Astrocyte (in vitro differentiated cells and primary cell): Measurements from ENCODE around the gene GTF2F2. TPM values are rescaled to one million over a fixed set of nuclear protein-coding genes. Genes with fewer than 3 reads are reported as not detected.

Experiments used
- DNase-seq: peaks from one replicate; pipeline ENCODE4 v3.0.0-alpha.2; 2010; ENCODE audit warnings: low read depth
- FAIRE-seq: peaks from 2 replicates; lab custom pipeline; 2011; peaks lifted over from hg19 to GRCh38; lab: Jason Lieb, UNC
- H2AFZ ChIP-seq: 2 replicates; pipeline ENCODE4 v1.6.0; 2012; ENCODE audit warnings: low read depth, low read length, inconsistent platforms
- H3K27ac ChIP-seq: 2 replicates; pipeline ENCODE4 v1.5.1; 2011; ENCODE audit warnings: low read depth, low read length, inconsistent platforms
- H3K27me3 ChIP-seq: 2 replicates; pipeline ENCODE4 v1.6.0; 2011; ENCODE audit warnings: low read length, inconsistent platforms; ENCODE audit not compliant: insufficient read depth
- H3K36me3 ChIP-seq: 2 replicates; pipeline ENCODE4 v1.5.1; 2011; ENCODE audit warnings: low read length, inconsistent platforms; ENCODE audit not compliant: insufficient read depth
- H3K4me1 ChIP-seq: 2 replicates; pipeline ENCODE4 v1.5.1; 2011; ENCODE audit warnings: low read length, inconsistent platforms; ENCODE audit not compliant: insufficient read depth
- H3K4me2 ChIP-seq: 2 replicates; pipeline ENCODE4 v1.6.0; 2012; ENCODE audit warnings: low read length, inconsistent platforms
- H3K4me3 ChIP-seq: 2 replicates; pipeline ENCODE4 v1.5.1; 2011; ENCODE audit warnings: low read depth, mild to moderate bottlenecking, low read length, inconsistent platforms; ENCODE audit not compliant: insufficient read depth
- H3K79me2 ChIP-seq: 2 replicates; pipeline ENCODE4 v1.6.0; 2012; ENCODE audit warnings: mild to moderate bottlenecking, low read length, inconsistent platforms; ENCODE audit not compliant: insufficient read depth
- H3K9ac ChIP-seq: 2 replicates; pipeline ENCODE4 v1.6.0; 2012; ENCODE audit warnings: mild to moderate bottlenecking, low read length, inconsistent platforms
- H3K9me3 ChIP-seq: 2 replicates; pipeline ENCODE4 v1.5.1; 2012; ENCODE audit warnings: low read depth, mild to moderate bottlenecking, low read length, inconsistent platforms; ENCODE audit not compliant: insufficient read depth
- H4K20me1 ChIP-seq: 2 replicates; pipeline ENCODE4 v1.6.0; 2012; ENCODE audit warnings: low read length, inconsistent platforms; ENCODE audit not compliant: insufficient read depth
- H3K27ac Mint-ChIP-seq: one replicate; pipeline ENCODE4 v1.8.0; 2021; ENCODE audit warnings: mild to moderate bottlenecking, mixed read lengths; ENCODE audit not compliant: unreplicated experiment
- H3K27me3 Mint-ChIP-seq: one replicate; pipeline ENCODE4 v1.8.0; 2021; ENCODE audit warnings: low read depth, mixed read lengths; ENCODE audit not compliant: unreplicated experiment
- H3K36me3 Mint-ChIP-seq: one replicate; pipeline ENCODE4 v1.8.0; 2021; ENCODE audit warnings: low read depth, mixed read lengths; ENCODE audit not compliant: unreplicated experiment
- H3K4me1 Mint-ChIP-seq: one replicate; pipeline ENCODE4 v1.8.0; 2021; ENCODE audit warnings: low read depth, mixed read lengths; ENCODE audit not compliant: unreplicated experiment
- H3K4me3 Mint-ChIP-seq: one replicate; pipeline ENCODE4 v1.8.0; 2021; ENCODE audit warnings: mild to moderate bottlenecking, moderate library complexity, mixed read lengths; ENCODE audit not compliant: unreplicated experiment
- H3K9me3 Mint-ChIP-seq: one replicate; pipeline ENCODE4 v1.8.0; 2021; ENCODE audit warnings: mild to moderate bottlenecking, mixed read lengths; ENCODE audit not compliant: unreplicated experiment
- CTCF ChIP-seq: IDR thresholded peaks from 2 replicates; pipeline ENCODE4 v1.5.1; 2011; ENCODE audit warnings: low read depth, mild to moderate bottlenecking, inconsistent platforms, low read length, moderate library complexity; ENCODE audit not compliant: insufficient read depth
- EZH2 ChIP-seq: IDR thresholded peaks from 2 replicates; pipeline ENCODE4 v1.6.1; 2012; ENCODE audit warnings: mild to moderate bottlenecking, low read length, inconsistent platforms; ENCODE audit not compliant: insufficient read depth
- total RNA-seq: library from RNA; stranded (reverse); gene quantifications from 2 replicates; pipeline ENCODE4 v1.2.1, GENCODE V29; 2021

The GTF2F2 gene
- total RNA-seq, 1 donor from 2014 or later, result 27.8 TPM

- DNase-seq (no peak), FAIRE-seq (no peak)
- no peak overlapping the region for H3K4me3 ChIP-seq
- no peak for TF ChIP-seq CTCF
- TF ChIP-seq EZH2, result no peak
- Mint-ChIP-seq H3K36me3 (peaks cover 1% of the 10 kb centered on the region), H3K4me3 (no peak overlapping the region), H3K9me3 (peaks cover 2% of the 10 kb centered on the region), H3K4me1 (no peaks in the 10 kb centered on the region), H3K27me3 (peaks cover 2% of the 10 kb centered on the region), H3K27ac (no peak overlapping the region)
- H3K9ac ChIP-seq, result no peak overlapping the region
- H3K79me2 ChIP-seq, result no peaks in the 10 kb centered on the region
- H4K20me1 ChIP-seq, result no peaks in the 10 kb centered on the region
- H3K4me1 ChIP-seq, result no peaks in the 10 kb centered on the region
- H3K27me3 ChIP-seq, result no peaks in the 10 kb centered on the region
- H3K27ac ChIP-seq, result no peak overlapping the region
- H3K36me3 ChIP-seq, result no peaks in the 10 kb centered on the region
- no peak overlapping the region for H3K4me2 ChIP-seq
- H3K9me3 ChIP-seq, result no peaks in the 10 kb centered on the region
- H2AFZ ChIP-seq, result no peak overlapping the region
These were observed 180.1 kb downstream of the GTF2F2 start for GRCh38 chr13:45300190-45300985.

GRCh38 chr13:45301263-45301662 lies 181.0 kb downstream of the GTF2F2 start:
- H3K4me3 Mint-ChIP-seq, result no peak overlapping the region
- H3K36me3 Mint-ChIP-seq, result peaks cover 1% of the 10 kb centered on the region
- peaks cover 2% of the 10 kb centered on the region for H3K27me3 Mint-ChIP-seq
- H3K9me3 Mint-ChIP-seq, result peaks cover 2% of the 10 kb centered on the region
- H3K27me3 ChIP-seq, result no peaks in the 10 kb centered on the region
- H3K79me2 ChIP-seq, result no peaks in the 10 kb centered on the region
- H2AFZ ChIP-seq, result no peak overlapping the region
- H3K9ac ChIP-seq, result no peak overlapping the region
- no peak overlapping the region for H3K4me3 ChIP-seq
- no peak overlapping the region for H3K4me2 ChIP-seq
- H3K27ac Mint-ChIP-seq, result no peak overlapping the region
- no peaks in the 10 kb centered on the region for H4K20me1 ChIP-seq
- no peaks in the 10 kb centered on the region for H3K4me1 Mint-ChIP-seq
- H3K36me3 ChIP-seq, result no peaks in the 10 kb centered on the region
- TF ChIP-seq CTCF (no peak), EZH2 (no peak)
- DNase-seq (no peak), FAIRE-seq (no peak)
- H3K9me3 ChIP-seq, result no peaks in the 10 kb centered on the region
- no peaks in the 10 kb centered on the region for H3K4me1 ChIP-seq
- H3K27ac ChIP-seq, result no peak overlapping the region

- peaks cover 1% of the 10 kb centered on the region for H3K36me3 Mint-ChIP-seq
- TF ChIP-seq EZH2 (no peak), CTCF (no peak)
- Histone ChIP-seq H3K4me1 (no peaks in the 10 kb centered on the region), H3K4me3 (no peak overlapping the region), H4K20me1 (no peaks in the 10 kb centered on the region), H2AFZ (no peak overlapping the region), H3K36me3 (no peaks in the 10 kb centered on the region), H3K4me2 (no peak overlapping the region), H3K27ac (no peak overlapping the region), H3K27me3 (no peaks in the 10 kb centered on the region), H3K79me2 (no peaks in the 10 kb centered on the region), H3K9ac (no peak overlapping the region), H3K9me3 (no peaks in the 10 kb centered on the region)
- FAIRE-seq (no peak), DNase-seq (no peak)
- H3K27me3 Mint-ChIP-seq, result peaks cover 7% of the 10 kb centered on the region
- H3K4me3 Mint-ChIP-seq, result no peak overlapping the region
- no peak overlapping the region for H3K27ac Mint-ChIP-seq
- peaks cover 2% of the 10 kb centered on the region for H3K9me3 Mint-ChIP-seq
- H3K4me1 Mint-ChIP-seq, result no peaks in the 10 kb centered on the region
These were observed 182.2 kb downstream of the GTF2F2 start for GRCh38 chr13:45302507-45302906.
